SU-DHL-6 (cell line): ENCODE measurements around the gene KCTD16.

ENCODE experiments used
- H2AFZ ChIP-seq: fragments of 200-600 bp; sonication (generic); 2 replicates; pipeline ENCODE4 v1.6.1; 2014; ENCODE audit warnings: low read depth, mild to moderate bottlenecking, moderate library complexity, mixed read lengths, antibody characterized with exemption, low read length; ENCODE audit not compliant: severe bottlenecking
- H3F3A ChIP-seq: fragments of 200-600 bp; shearing (Covaris generic); 2 replicates; pipeline ENCODE4 v1.6.0; 2016; ENCODE audit warnings: antibody characterized with exemption, mild to moderate bottlenecking; ENCODE audit not compliant: insufficient read depth
- H3K27ac ChIP-seq: fragments of 200-600 bp; sonication (generic); 2 replicates; pipeline ENCODE4 v1.5.1; 2016; ENCODE audit warnings: low read depth, mild to moderate bottlenecking, low read length, moderate library complexity, mixed read lengths
- H3K27me3 ChIP-seq: fragments of 200-600 bp; sonication (generic), shearing (Covaris generic); 2 replicates; pipeline ENCODE4 v1.6.0; 2014; ENCODE audit warnings: mild to moderate bottlenecking, low read length
- H3K36me3 ChIP-seq: fragments of 200-600 bp; sonication (generic); 2 replicates; pipeline ENCODE4 v1.6.1; 2014; ENCODE audit warnings: mild to moderate bottlenecking, low read length, mixed read lengths
- H3K4me2 ChIP-seq: fragments of 300-600, 200-600 bp; shearing (Covaris generic), sonication (generic); 2 replicates; pipeline ENCODE4 v1.6.0; 2014; ENCODE audit warnings: low read length, low read depth, mild to moderate bottlenecking; ENCODE audit not compliant: poor library complexity, severe bottlenecking
- H3K4me3 ChIP-seq: fragments of 200-600 bp; sonication (generic); 2 replicates; pipeline ENCODE4 v1.5.1; 2014; ENCODE audit warnings: antibody characterized with exemption, low read length, mild to moderate bottlenecking, mixed read lengths; ENCODE audit not compliant: insufficient read depth, poor library complexity, severe bottlenecking
- H3K79me2 ChIP-seq: fragments of 200-600 bp; sonication (generic); 2 replicates; pipeline ENCODE4 v1.6.1; 2014; ENCODE audit warnings: mild to moderate bottlenecking, low read length, moderate library complexity; ENCODE audit not compliant: insufficient read depth
- H3K9ac ChIP-seq: fragments of 200-600 bp; sonication (generic); 2 replicates; pipeline ENCODE4 v1.7.0; 2014; ENCODE audit warnings: mild to moderate bottlenecking, low read length
- H3K9me2 ChIP-seq: fragments of 200-600 bp; sonication (generic); replicated peaks from 2 replicates; pipeline ENCODE4 v1.6.1; 2014; ENCODE audit warnings: low read length; ENCODE audit not compliant: insufficient read depth
- H3K9me3 ChIP-seq: fragments of 200-600 bp; sonication (generic); 2 replicates; pipeline ENCODE4 v1.6.1; 2014; ENCODE audit warnings: low read length, mixed read lengths; ENCODE audit not compliant: insufficient read depth
- H4K20me1 ChIP-seq: fragments of 200-600 bp; sonication (generic); 2 replicates; pipeline ENCODE4 v1.6.1; 2014; ENCODE audit warnings: low read depth, mild to moderate bottlenecking, antibody characterized with exemption, low read length, moderate library complexity, mixed read lengths
- EZH2phosphoT487 ChIP-seq: fragments of 200-600 bp; sonication (generic), shearing (Covaris generic); conservative IDR thresholded peaks from 2 replicates; pipeline ENCODE4 v1.6.1; 2018; ENCODE audit warnings: mild to moderate bottlenecking, antibody characterized with exemption, low read length, moderate library complexity, mixed read lengths
- TF ChIP-seq, protein P1 (sequence below): fragments of 200-600 bp; sonication (generic); IDR thresholded peaks from one replicate; pipeline ENCODE4 v1.5.1; 2017; ENCODE audit warnings: antibody characterized with exemption, mild to moderate bottlenecking, low read length, moderate library complexity; ENCODE audit not compliant: insufficient read depth, poor library complexity, severe bottlenecking

KCTD16 gene

DNA sequence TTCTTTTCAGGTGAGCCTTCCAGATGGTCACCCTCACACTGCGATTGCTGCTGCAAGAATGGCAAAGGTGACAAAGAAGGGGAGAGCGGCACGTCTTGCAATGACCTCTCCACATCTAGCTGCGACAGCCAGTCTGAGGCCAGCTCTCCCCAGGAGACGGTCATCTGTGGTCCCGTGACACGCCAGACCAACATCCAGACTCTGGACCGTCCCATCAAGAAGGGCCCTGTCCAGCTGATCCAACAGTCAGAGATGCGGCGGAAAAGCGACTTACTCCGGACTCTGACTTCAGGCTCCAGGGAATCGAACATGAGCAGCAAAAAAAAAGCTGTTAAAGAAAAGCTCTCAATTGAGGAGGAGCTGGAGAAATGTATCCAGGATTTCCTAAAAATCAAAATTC lies 303.0 kb downstream of the KCTD16 start:
- Histone ChIP-seq H3F3A (no peaks in the 10 kb centered on the region), H3K4me3 (no peak overlapping the region), H4K20me1 (no peaks in the 10 kb centered on the region), H3K27me3 (no peaks in the 10 kb centered on the region), H3K4me2 (no peak overlapping the region), H3K9ac (no peak overlapping the region), H3K36me3 (no peaks in the 10 kb centered on the region), H2AFZ (no peak overlapping the region), H3K79me2 (no peaks in the 10 kb centered on the region), H3K27ac (no peak overlapping the region), H3K9me3 (no peaks in the 10 kb centered on the region), H3K9me2 (no peaks in the 10 kb centered on the region)
- no peak for TF ChIP-seq EZH2phosphoT487
- TF ChIP-seq, protein P1, sequence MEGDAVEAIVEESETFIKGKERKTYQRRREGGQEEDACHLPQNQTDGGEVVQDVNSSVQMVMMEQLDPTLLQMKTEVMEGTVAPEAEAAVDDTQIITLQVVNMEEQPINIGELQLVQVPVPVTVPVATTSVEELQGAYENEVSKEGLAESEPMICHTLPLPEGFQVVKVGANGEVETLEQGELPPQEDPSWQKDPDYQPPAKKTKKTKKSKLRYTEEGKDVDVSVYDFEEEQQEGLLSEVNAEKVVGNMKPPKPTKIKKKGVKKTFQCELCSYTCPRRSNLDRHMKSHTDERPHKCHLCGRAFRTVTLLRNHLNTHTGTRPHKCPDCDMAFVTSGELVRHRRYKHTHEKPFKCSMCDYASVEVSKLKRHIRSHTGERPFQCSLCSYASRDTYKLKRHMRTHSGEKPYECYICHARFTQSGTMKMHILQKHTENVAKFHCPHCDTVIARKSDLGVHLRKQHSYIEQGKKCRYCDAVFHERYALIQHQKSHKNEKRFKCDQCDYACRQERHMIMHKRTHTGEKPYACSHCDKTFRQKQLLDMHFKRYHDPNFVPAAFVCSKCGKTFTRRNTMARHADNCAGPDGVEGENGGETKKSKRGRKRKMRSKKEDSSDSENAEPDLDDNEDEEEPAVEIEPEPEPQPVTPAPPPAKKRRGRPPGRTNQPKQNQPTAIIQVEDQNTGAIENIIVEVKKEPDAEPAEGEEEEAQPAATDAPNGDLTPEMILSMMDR, result no peak

DNA sequence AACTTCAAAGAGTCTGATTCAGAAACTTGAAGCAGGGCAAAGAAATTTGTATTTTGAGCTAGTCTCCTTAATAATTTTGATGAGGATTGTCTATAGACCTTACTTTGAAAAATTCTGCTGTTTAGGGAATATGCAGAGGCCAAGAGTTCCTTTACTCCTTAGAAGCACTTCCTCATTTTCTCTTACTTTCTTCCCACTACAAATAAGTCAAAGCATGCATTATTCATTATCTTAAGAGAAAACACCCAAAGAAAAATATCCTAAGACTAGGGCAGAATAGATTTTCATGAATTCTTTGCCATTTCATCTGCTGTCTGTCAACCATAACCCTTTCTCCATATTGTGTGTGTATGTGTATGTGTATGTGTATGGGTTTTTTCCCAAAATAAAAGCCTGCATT lies 307.9 kb downstream of the KCTD16 start:
- TF ChIP-seq, protein P1, result no peak
- TF ChIP-seq EZH2phosphoT487, result no peak
- Histone ChIP-seq H3K27me3 (no peaks in the 10 kb centered on the region), H3K4me2 (no peak overlapping the region), H4K20me1 (no peaks in the 10 kb centered on the region), H3K27ac (no peak overlapping the region), H3F3A (no peaks in the 10 kb centered on the region), H3K9me3 (no peaks in the 10 kb centered on the region), H3K36me3 (no peaks in the 10 kb centered on the region), H2AFZ (no peak overlapping the region), H3K79me2 (no peaks in the 10 kb centered on the region), H3K9me2 (no peaks in the 10 kb centered on the region), H3K9ac (no peak overlapping the region), H3K4me3 (no peak overlapping the region)

DNA sequence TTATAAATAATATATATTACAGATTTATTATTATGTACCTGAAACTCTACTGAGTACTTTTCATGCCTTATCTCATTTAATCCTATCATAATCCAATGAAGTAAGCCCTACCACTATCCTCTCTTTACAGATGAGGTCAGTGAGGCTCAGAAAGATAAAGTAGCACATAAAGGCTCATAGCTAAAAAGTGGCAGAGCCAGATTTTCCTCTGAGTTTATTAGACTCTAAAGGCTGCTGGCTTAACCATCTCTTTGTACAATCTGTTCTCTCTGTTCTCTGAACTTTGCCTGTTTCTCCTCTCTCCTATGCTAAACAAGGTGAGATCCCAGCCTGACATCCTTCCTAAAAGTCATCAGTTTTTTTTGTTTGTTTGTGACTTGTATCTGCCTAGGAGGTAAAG lies 311.2 kb downstream of the KCTD16 start:
- no peaks in the 10 kb centered on the region for H4K20me1 ChIP-seq
- no peak overlapping the region for H2AFZ ChIP-seq
- no peaks in the 10 kb centered on the region for H3K27me3 ChIP-seq
- no peak overlapping the region for H3K4me3 ChIP-seq
- no peaks in the 10 kb centered on the region for H3F3A ChIP-seq
- H3K36me3 ChIP-seq, result no peaks in the 10 kb centered on the region
- H3K79me2 ChIP-seq, result no peaks in the 10 kb centered on the region
- H3K9ac ChIP-seq, result no peak overlapping the region
- no peak for TF ChIP-seq EZH2phosphoT487
- TF ChIP-seq, protein P1, result no peak
- no peaks in the 10 kb centered on the region for H3K9me2 ChIP-seq
- H3K9me3 ChIP-seq, result no peaks in the 10 kb centered on the region
- no peak overlapping the region for H3K27ac ChIP-seq
- H3K4me2 ChIP-seq, result no peak overlapping the region
